Kidney (tissue), 14 donors: ENCODE results near the gene AKAP11. TPM values are rescaled to one million over a fixed set of nuclear protein-coding genes. Genes with fewer than 3 reads are reported as not detected.

Experiments
- DNase-seq, 5 donors: peaks; one replicate each; pipeline ENCODE4 v3.0.0-alpha.2; 2013 to 2020
- FAIRE-seq: peaks from 2 replicates; lab custom pipeline; 2012; peaks lifted over from hg19 to GRCh38; lab: Jason Lieb, UNC
- H3K27ac ChIP-seq, 2 donors: one replicate each; pipeline ENCODE4 v1.7.0; 2013; ENCODE audit warnings: low read depth in 2 of 2, low read length in 2 of 2, inconsistent platforms in 1 of 2
- H3K27me3 ChIP-seq: one replicate; pipeline ENCODE4 v1.7.1; 2013; ENCODE audit warnings: low read length, inconsistent platforms; ENCODE audit not compliant: control insufficient read depth, insufficient read depth
- H3K36me3 ChIP-seq, 3 donors: one replicate each; pipeline versions ENCODE4 v1.7.0 to v1.7.1; 2013; ENCODE audit warnings: low read length in 3 of 3, control low read depth in 1 of 3, inconsistent platforms in 1 of 3; ENCODE audit not compliant: insufficient read depth in 3 of 3, control insufficient read depth in 2 of 3
- H3K4me1 ChIP-seq, 3 donors: one replicate each; pipeline versions ENCODE4 v1.7.0 to v1.7.1; 2013; ENCODE audit warnings: low read length in 3 of 3, inconsistent platforms in 1 of 3, low read depth in 1 of 3; ENCODE audit not compliant: control insufficient read depth in 2 of 3, insufficient read depth in 2 of 3
- H3K4me3 ChIP-seq, 3 donors: one replicate each; pipeline versions ENCODE4 v1.7.0 to v1.8.1; 2013; ENCODE audit warnings: low read length in 3 of 3, control low read depth in 1 of 3, inconsistent platforms in 1 of 3
- H3K9ac ChIP-seq, 3 donors: one replicate each; pipeline versions ENCODE4 v1.7.0 to v1.7.1; 2013; ENCODE audit warnings: low read length in 3 of 3, control low read depth in 1 of 3, inconsistent platforms in 1 of 3
- H3K9me3 ChIP-seq, 3 donors: one replicate each; pipeline versions ENCODE4 v1.7.0 to v1.7.1; 2013; ENCODE audit warnings: low read length in 3 of 3, control low read depth in 1 of 3, inconsistent platforms in 1 of 3; ENCODE audit not compliant: control insufficient read depth in 2 of 3, insufficient read depth in 1 of 3
- CTCF ChIP-seq: IDR thresholded peaks from 3 replicates; pipeline ENCODE4 v1.5.1; 2012; ENCODE audit warnings: mild to moderate bottlenecking, moderate library complexity, borderline replicate concordance; ENCODE audit not compliant: insufficient read depth; ENCODE audit errors: extremely low read depth
- intact Hi-C: fragments of 100-400 bp; cut with DNase I; formaldehyde crosslinking; loops from one replicate; pipeline ENCODE4 v1.11.1; 2022
- polyA plus RNA-seq: library from polyadenylated mRNA; stranded (reverse); fragments of 350-450 nt; fragmentation: Illumina TruSeq; extraction: RNeasy Lipid Tissue Mini Kit (QIAGEN cat#74804); gene quantifications from one replicate; pipeline ENCODE4 v1.2.3, GENCODE V29; 2014; ENCODE audit warnings: low read depth, low replicate concordance; ENCODE audit not compliant: insufficient read depth
- total RNA-seq: library from RNA; stranded (reverse); fragmentation: NEBNext Ultra II Directional; extraction: Animal tissue kit (Norgen Biotek cat#: 25700); gene quantifications from one replicate; pipeline ENCODE4 v1.2.1, GENCODE V29; 2021
- donor health status: control.
- donor health status: control.
- donor health status: control.
- donor health status: control.
- donor health status: control.
- donor health status: DM: yes; HTN: yes; CAD: no.
- donor health status: Normal renal cell carcinoma (clear cell type).

Gene AKAP11
- total and polyA plus RNA-seq, 2 donors from 2014 or later = 4.9 to 35.2 TPM

- peaks cover 0 to 8% (median 4%) of the 10 kb centered on the region in 3 donors for H3K4me1 ChIP-seq
- FAIRE-seq = no peak
Measured at GRCh38 chr13:42270160-42270856, 1.6 kb upstream of the AKAP11 start.

GRCh38 chr13:42270857-42271215 lies 1.1 kb upstream of the AKAP11 start:
- H3K4me1 ChIP-seq = peaks cover 0 to 8% (median 4%) of the 10 kb centered on the region in 3 donors
- H3K9me3 ChIP-seq = no peaks in the 10 kb centered on the region
- intact Hi-C loops = no loop called here
- H3K27me3 ChIP-seq = no peaks in the 10 kb centered on the region
- peak overlapping the region; percentile 72 to 93 (median 80) for H3K4me3 ChIP-seq
- TF ChIP-seq CTCF = no peak
- H3K36me3 ChIP-seq = no peaks in the 10 kb centered on the region
- FAIRE-seq = no peak
- peak overlapping the region in 2 of 3 donors; percentile 37 to 68 for H3K9ac ChIP-seq
- peak overlapping the region in 1 of 2 donors; percentile 81 for H3K27ac ChIP-seq
- DNase-seq = no peak

More at GRCh38 chr13:42270160-42270856, 1.6 kb upstream of the AKAP11 start:
- H3K27ac ChIP-seq = no peak overlapping the region
- H3K36me3 ChIP-seq = no peaks in the 10 kb centered on the region
- no peaks in the 10 kb centered on the region for H3K9me3 ChIP-seq
- no peaks in the 10 kb centered on the region for H3K27me3 ChIP-seq
- no peak for TF ChIP-seq CTCF
- no peak for DNase-seq
- no peak overlapping the region for H3K9ac ChIP-seq
- no peak overlapping the region for H3K4me3 ChIP-seq
- intact Hi-C loops = no loop called here

- Histone ChIP-seq H3K9me3 (no peaks in the 10 kb centered on the region), H3K27ac (peak overlapping the region; percentile 34 to 81), H3K36me3 (no peaks in the 10 kb centered on the region), H3K4me3 (peak overlapping the region; percentile 72 to 93 (median 80)), H3K9ac (peak overlapping the region; percentile 15 to 68 (median 37)), H3K27me3 (no peaks in the 10 kb centered on the region), H3K4me1 (peaks cover 0 to 7% (median 4%) of the 10 kb centered on the region in 3 donors)
- intact Hi-C loops = no loop called here
- FAIRE-seq (peak; percentile 41), DNase-seq (peak; percentile 97 to 99 (median 98))
- TF ChIP-seq CTCF = no peak
Measured at GRCh38 chr13:42271337-42272114, 426 bp upstream of the AKAP11 start.
